Measurements from ENCODE around the gene C1orf21. TPM values are rescaled to one million over a fixed set of nuclear protein-coding genes. Genes with fewer than 3 reads are reported as not detected.

Gene C1orf21
- total RNA-seq, 1 donor from 2014 or later, result 15.6 TPM

GRCh38 chr1:184604152-184604900, 217.5 kb downstream of the C1orf21 start:
- Mint-ChIP-seq H3K36me3 (ENCODE audit: low read depth) (peaks cover 2% of the 10 kb centered on the region), H3K4me1 (ENCODE audit: low read depth) (no peaks in the 10 kb centered on the region), H3K9me3 (ENCODE audit: low read depth) (no peaks in the 10 kb centered on the region), H3K4me3 (ENCODE audit: unreplicated experiment) (no peak overlapping the region), H3K27ac (ENCODE audit: unreplicated experiment) (no peak overlapping the region), H3K27me3 (ENCODE audit: low read depth) (no peaks in the 10 kb centered on the region)
- no peak for TF ChIP-seq CTCF (IDR thresholded peaks at IDR 0.05)
- DNase-seq (ENCODE audit: low spot score), result no peak

GRCh38 chr1:184605941-184606340, 219.1 kb downstream of the C1orf21 start:
- no peak for TF ChIP-seq CTCF (IDR thresholded peaks at IDR 0.05)
- no peak overlapping the region for H3K4me3 Mint-ChIP-seq (ENCODE audit: unreplicated experiment)
- H3K4me1 Mint-ChIP-seq (ENCODE audit: low read depth), result no peaks in the 10 kb centered on the region
- no peaks in the 10 kb centered on the region for H3K9me3 Mint-ChIP-seq (ENCODE audit: low read depth)
- H3K27me3 Mint-ChIP-seq (ENCODE audit: low read depth), result no peaks in the 10 kb centered on the region
- DNase-seq (ENCODE audit: low spot score), result no peak
- H3K36me3 Mint-ChIP-seq (ENCODE audit: low read depth), result peaks cover 5% of the 10 kb centered on the region
- no peak overlapping the region for H3K27ac Mint-ChIP-seq (ENCODE audit: unreplicated experiment)

DNA sequence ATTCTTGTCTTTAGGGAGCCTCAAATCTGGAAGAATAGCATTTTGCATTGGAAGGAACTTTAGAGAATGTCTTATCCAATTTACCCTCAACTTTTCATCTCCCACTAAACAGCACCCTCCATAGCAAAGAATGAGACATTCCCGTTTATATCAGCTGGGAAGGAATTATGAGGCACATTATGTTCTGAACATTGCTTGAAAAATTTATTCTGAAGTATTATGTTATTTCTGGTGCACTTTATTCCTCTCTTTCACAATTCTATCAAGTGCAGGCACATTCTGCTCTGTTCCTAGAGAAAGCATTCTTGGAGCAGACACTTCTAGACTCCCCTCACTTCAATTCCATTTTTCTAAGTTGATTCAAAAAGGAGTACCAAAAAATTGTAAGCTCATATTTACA, 220.0 kb downstream of the C1orf21 start:
- no peak for TF ChIP-seq CTCF (IDR thresholded peaks at IDR 0.05)
- peaks cover 5% of the 10 kb centered on the region for H3K36me3 Mint-ChIP-seq (ENCODE audit: low read depth)
- DNase-seq (ENCODE audit: low spot score), result no peak
- H3K4me1 Mint-ChIP-seq (ENCODE audit: low read depth), result no peaks in the 10 kb centered on the region
- H3K27me3 Mint-ChIP-seq (ENCODE audit: low read depth), result no peaks in the 10 kb centered on the region
- H3K27ac Mint-ChIP-seq (ENCODE audit: unreplicated experiment), result no peak overlapping the region
- H3K4me3 Mint-ChIP-seq (ENCODE audit: unreplicated experiment), result no peak overlapping the region
- H3K9me3 Mint-ChIP-seq (ENCODE audit: low read depth), result no peaks in the 10 kb centered on the region

DNA sequence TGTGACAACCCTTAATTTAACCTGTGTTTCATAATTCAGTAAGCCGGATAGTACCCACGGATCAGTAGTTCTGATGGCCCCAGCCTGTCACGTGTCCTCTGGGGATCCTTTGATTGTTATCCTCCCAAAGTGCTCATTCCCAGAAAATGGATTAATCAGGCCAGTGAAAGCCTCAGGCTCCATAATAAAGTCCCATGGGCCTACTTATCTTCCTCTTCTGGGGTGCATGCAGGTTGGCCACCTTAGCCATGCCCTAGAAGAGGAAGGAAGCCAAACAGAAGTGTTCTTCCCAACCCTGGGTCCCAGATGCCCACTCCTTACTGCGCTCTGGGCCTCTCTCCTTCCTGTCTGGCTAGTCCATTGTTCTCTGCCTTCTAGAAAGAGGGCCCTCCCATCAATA, 221.8 kb downstream of the C1orf21 start:
- H3K4me1 Mint-ChIP-seq (ENCODE audit: low read depth), result no peaks in the 10 kb centered on the region
- no peak for DNase-seq (ENCODE audit: low spot score)
- no peak overlapping the region for H3K4me3 Mint-ChIP-seq (ENCODE audit: unreplicated experiment)
- H3K9me3 Mint-ChIP-seq (ENCODE audit: low read depth), result no peaks in the 10 kb centered on the region
- H3K27ac Mint-ChIP-seq (ENCODE audit: unreplicated experiment), result no peak overlapping the region
- peaks cover 5% of the 10 kb centered on the region for H3K36me3 Mint-ChIP-seq (ENCODE audit: low read depth)
- H3K27me3 Mint-ChIP-seq (ENCODE audit: low read depth), result no peaks in the 10 kb centered on the region
- TF ChIP-seq CTCF (IDR thresholded peaks at IDR 0.05), result no peak

- no peak for TF ChIP-seq CTCF (IDR thresholded peaks at IDR 0.05)
- H3K4me1 Mint-ChIP-seq (ENCODE audit: low read depth), result no peaks in the 10 kb centered on the region
Observed at GRCh38 chr1:184608990-184609389, 222.2 kb downstream of the C1orf21 start.

More at GRCh38 chr1:184608990-184609389, 222.2 kb downstream of the C1orf21 start:
- Mint-ChIP-seq H3K27me3 (ENCODE audit: low read depth) (no peaks in the 10 kb centered on the region), H3K9me3 (ENCODE audit: low read depth) (no peaks in the 10 kb centered on the region), H3K36me3 (ENCODE audit: low read depth) (peaks cover 5% of the 10 kb centered on the region), H3K27ac (ENCODE audit: unreplicated experiment) (no peak overlapping the region), H3K4me3 (ENCODE audit: unreplicated experiment) (no peak overlapping the region)
- DNase-seq (ENCODE audit: low spot score), result no peak
